LNCaP clone FGC (cell line): ENCODE measurements around the gene MUC2.

ENCODE experiments used
- DNase-seq: peaks from one replicate; pipeline ENCODE4 v3.0.0-alpha.2; 2011; ENCODE audit warnings: low read depth
- H3K4me3 ChIP-seq: 2 replicates; pipeline ENCODE4 v1.5.1; 2011; ENCODE audit warnings: mild to moderate bottlenecking, low read depth, low read length, control low read depth
- CTCF ChIP-seq: IDR thresholded peaks from 2 replicates; pipeline ENCODE4 v1.5.1; 2012; ENCODE audit warnings: mild to moderate bottlenecking; ENCODE audit not compliant: control insufficient read depth, insufficient read depth; ENCODE audit errors: extremely low read depth

The MUC2 gene

GRCh38 chr11:1121331-1121812, 46.7 kb downstream of the MUC2 start:
- no peak for DNase-seq
- TF ChIP-seq CTCF, result no peak
- H3K4me3 ChIP-seq, result no peak overlapping the region

- no peak for TF ChIP-seq CTCF
- DNase-seq, result no peak
- no peak overlapping the region for H3K4me3 ChIP-seq
These were observed 47.4 kb downstream of the MUC2 start for GRCh38 chr11:1121813-1122663.

GRCh38 chr11:1122664-1123002, 48.0 kb downstream of the MUC2 start:
- no peak for DNase-seq
- no peak overlapping the region for H3K4me3 ChIP-seq
- TF ChIP-seq CTCF, result no peak

- no peak for TF ChIP-seq CTCF
- no peak overlapping the region for H3K4me3 ChIP-seq
- no peak for DNase-seq
These were observed 49.3 kb downstream of the MUC2 start for GRCh38 chr11:1123970-1124369.
